ENCODE results near the gene SFXN3. TPM values are rescaled to one million over a fixed set of nuclear protein-coding genes. Genes with fewer than 3 reads are reported as not detected.

Gene SFXN3
- total RNA-seq, 6 experiments from 2014 or later = 44.1 to 57.4 (median 50.5) TPM

- H3K27ac Mint-ChIP-seq = no peak overlapping the region
- no peaks in the 10 kb centered on the region for H3K9me3 Mint-ChIP-seq
- peaks cover 60% of the 10 kb centered on the region for H3K27me3 Mint-ChIP-seq (ENCODE audit: insufficient read depth)
- H3K4me1 Mint-ChIP-seq (ENCODE audit: low read depth) = peaks cover 21% of the 10 kb centered on the region
- H3K36me3 Mint-ChIP-seq (ENCODE audit: low read depth) = no peaks in the 10 kb centered on the region
- no peak for DNase-seq
- TF ChIP-seq CTCF (IDR thresholded peaks at IDR 0.05) = no peak
- no peak overlapping the region for H3K4me3 Mint-ChIP-seq
These were observed 56.9 kb downstream of the SFXN3 start for GRCh38 chr10:101087965-101088364.

DNA sequence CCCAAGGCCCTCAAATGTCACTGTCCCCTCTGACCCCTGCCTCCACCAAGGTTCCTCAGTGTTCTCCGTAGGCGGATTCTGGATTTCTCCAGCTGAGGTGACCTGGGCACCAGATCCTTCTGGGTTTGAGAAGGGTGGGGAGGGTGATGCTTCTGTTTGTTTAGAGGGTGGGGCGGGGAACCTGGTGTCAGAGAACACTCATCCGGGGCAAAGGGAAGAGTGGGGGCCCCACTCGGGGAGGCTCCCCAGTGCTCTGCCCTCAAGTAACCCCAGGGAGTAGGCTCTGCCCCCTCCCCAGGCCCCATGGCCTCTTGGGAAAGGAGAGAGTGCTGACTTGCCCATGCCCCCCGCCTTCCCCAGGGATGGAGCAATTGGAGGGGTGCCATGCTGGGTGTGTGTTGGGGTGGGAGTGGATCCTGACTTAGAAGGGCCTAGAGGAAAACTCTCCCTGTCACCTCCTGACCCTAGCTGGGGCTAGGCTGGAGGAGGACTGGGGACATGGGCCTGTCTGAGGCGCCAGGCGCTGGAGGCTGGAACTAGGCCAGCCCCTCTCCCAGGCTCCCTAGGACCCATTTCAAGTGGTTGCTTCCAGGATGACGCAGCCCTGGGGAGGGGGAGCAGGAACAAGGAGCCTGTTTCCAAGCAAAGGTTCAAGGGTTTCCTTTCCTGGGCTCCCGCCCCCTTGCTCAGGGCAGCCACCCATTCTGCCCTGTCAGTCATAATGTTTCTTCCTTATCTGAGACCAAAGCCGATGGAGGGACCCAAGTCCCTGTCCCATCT lies 58.7 kb downstream of the SFXN3 start:
- DNase-seq = no peak
- Mint-ChIP-seq H3K9me3 (no peaks in the 10 kb centered on the region), H3K4me1 (ENCODE audit: low read depth) (peaks cover 21% of the 10 kb centered on the region), H3K36me3 (ENCODE audit: low read depth) (no peaks in the 10 kb centered on the region), H3K4me3 (no peak overlapping the region), H3K27me3 (ENCODE audit: insufficient read depth) (peaks cover 60% of the 10 kb centered on the region), H3K27ac (no peak overlapping the region)
- no peak for TF ChIP-seq CTCF (IDR thresholded peaks at IDR 0.05)

DNA sequence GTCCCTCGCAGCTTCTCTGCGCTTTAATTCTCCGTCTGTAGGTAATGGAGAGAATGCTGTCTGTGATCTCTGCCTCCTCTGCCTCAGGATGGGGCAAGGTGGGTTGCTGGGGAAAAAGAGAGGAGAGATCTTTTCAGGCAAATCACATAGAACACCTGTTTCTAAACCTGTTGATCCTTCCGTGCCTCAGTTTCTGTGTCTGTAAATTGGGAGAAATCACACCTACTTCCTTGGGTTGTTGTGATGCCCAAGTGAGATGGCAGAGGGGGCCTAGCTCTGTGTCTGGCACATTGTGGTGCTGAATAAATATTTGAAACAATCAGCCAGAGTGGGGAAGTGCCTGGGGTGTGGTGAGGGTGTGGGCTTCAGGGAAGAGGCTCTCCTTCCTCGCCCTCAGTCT lies 59.6 kb downstream of the SFXN3 start:
- TF ChIP-seq CTCF (IDR thresholded peaks at IDR 0.05) = no peak
- Mint-ChIP-seq H3K27me3 (ENCODE audit: insufficient read depth) (peaks cover 54% of the 10 kb centered on the region), H3K36me3 (ENCODE audit: low read depth) (no peaks in the 10 kb centered on the region)

More for the DNA sequence above, 59.6 kb downstream of the SFXN3 start:
- H3K9me3 Mint-ChIP-seq = no peaks in the 10 kb centered on the region
- H3K4me3 Mint-ChIP-seq = no peak overlapping the region
- DNase-seq = no peak
- peaks cover 21% of the 10 kb centered on the region for H3K4me1 Mint-ChIP-seq (ENCODE audit: low read depth)
- H3K27ac Mint-ChIP-seq = no peak overlapping the region

Other genes with a start within 250 kb of the SFXN3 start
- gene SLF2, start 118.3 kb upstream of the SFXN3 start, total RNA-seq (2021; fragmentation: NEBNext Ultra II Directional; extraction: Animal tissue kit (Norgen Biotek cat#: 25700)) = 10 to 100 TPM; 15.8 to 23.2 (median 20.9) TPM
- 1 to 10 TPM; 1.2 to 2.2 (median 1.9) TPM for gene SEMA4G, start 61.7 kb upstream of the SFXN3 start, total RNA-seq (2021; fragmentation: NEBNext Ultra II Directional; extraction: Animal tissue kit (Norgen Biotek cat#: 25700))
- 100 to 1,000 TPM; 101 to 120 (median 115) TPM for gene MRPL43, start 43.7 kb upstream of the SFXN3 start, total RNA-seq (2021; fragmentation: NEBNext Ultra II Directional; extraction: Animal tissue kit (Norgen Biotek cat#: 25700))
- 1 to 10 TPM; 5.7 to 9.5 (median 7.0) TPM for gene TWNK, start 43.7 kb upstream of the SFXN3 start, total RNA-seq (2021; fragmentation: NEBNext Ultra II Directional; extraction: Animal tissue kit (Norgen Biotek cat#: 25700))
- gene LZTS2, start 31.4 kb upstream of the SFXN3 start, total RNA-seq (2021; fragmentation: NEBNext Ultra II Directional; extraction: Animal tissue kit (Norgen Biotek cat#: 25700)) = 10 to 100 TPM; 66.8 to 80.5 (median 74.6) TPM
- 1 to 10 TPM; 1.1 to 1.9 (median 1.2) TPM for gene PDZD7, start 105 bp upstream of the SFXN3 start, total RNA-seq (2021; fragmentation: NEBNext Ultra II Directional; extraction: Animal tissue kit (Norgen Biotek cat#: 25700))
- 10 to 100 TPM; 14.5 to 21.1 (median 19.9) TPM for gene KAZALD1, start 30.8 kb downstream of the SFXN3 start, total RNA-seq (2021; fragmentation: NEBNext Ultra II Directional; extraction: Animal tissue kit (Norgen Biotek cat#: 25700))
- not detected for gene TLX1, start 100.1 kb downstream of the SFXN3 start, total RNA-seq (2021; fragmentation: NEBNext Ultra II Directional; extraction: Animal tissue kit (Norgen Biotek cat#: 25700))
- not detected for gene LBX1, start 198.2 kb downstream of the SFXN3 start, total RNA-seq (2021; fragmentation: NEBNext Ultra II Directional; extraction: Animal tissue kit (Norgen Biotek cat#: 25700))

Data from HFFc6 (cell line).